Type B pancreatic cell (in vitro differentiated cells): ENCODE measurements around the gene RAPGEF1. TPM values are rescaled to one million over a fixed set of nuclear protein-coding genes. Genes with fewer than 3 reads are reported as not detected.

ENCODE experiments used
- DNase-seq: peaks from one replicate; pipeline ENCODE4 v3.0.0; 2021; ENCODE audit warnings: mixed read lengths; ENCODE audit not compliant: unreplicated experiment; ENCODE audit errors: extremely low spot score
- H3K27ac Mint-ChIP-seq: 2 replicates; pipeline ENCODE4 v1.8.0; 2021; ENCODE audit warnings: mild to moderate bottlenecking, mixed read lengths
- H3K27me3 Mint-ChIP-seq: 2 replicates; pipeline ENCODE4 v1.8.0; 2021; ENCODE audit warnings: mixed read lengths
- H3K36me3 Mint-ChIP-seq: 2 replicates; pipeline ENCODE4 v1.8.0; 2021; ENCODE audit warnings: mixed read lengths
- H3K4me1 Mint-ChIP-seq: one replicate; pipeline ENCODE4 v1.8.0; 2021; ENCODE audit warnings: mixed read lengths; ENCODE audit not compliant: unreplicated experiment
- H3K4me3 Mint-ChIP-seq: 2 replicates; pipeline ENCODE4 v1.8.0; 2021; ENCODE audit warnings: mild to moderate bottlenecking, mixed read lengths
- H3K9me3 Mint-ChIP-seq: 2 replicates; pipeline ENCODE4 v1.8.0; 2021; ENCODE audit warnings: mixed read lengths
- total RNA-seq: library from RNA; stranded (reverse); gene quantifications from 2 replicates; pipeline ENCODE4 v1.2.1, GENCODE V29; 2021; ENCODE audit warnings: low replicate concordance
- TF ChIP-seq, protein P1 (sequence below): fragments of 200-600 bp; sonication (generic); conservative IDR thresholded peaks from 2 replicates; pipeline ENCODE4 v1.5.0; 2021; ENCODE audit warnings: antibody characterized with exemption, mild to moderate bottlenecking

The RAPGEF1 gene
- total RNA-seq, 1 donor from 2014 or later = 45.9 TPM

DNA sequence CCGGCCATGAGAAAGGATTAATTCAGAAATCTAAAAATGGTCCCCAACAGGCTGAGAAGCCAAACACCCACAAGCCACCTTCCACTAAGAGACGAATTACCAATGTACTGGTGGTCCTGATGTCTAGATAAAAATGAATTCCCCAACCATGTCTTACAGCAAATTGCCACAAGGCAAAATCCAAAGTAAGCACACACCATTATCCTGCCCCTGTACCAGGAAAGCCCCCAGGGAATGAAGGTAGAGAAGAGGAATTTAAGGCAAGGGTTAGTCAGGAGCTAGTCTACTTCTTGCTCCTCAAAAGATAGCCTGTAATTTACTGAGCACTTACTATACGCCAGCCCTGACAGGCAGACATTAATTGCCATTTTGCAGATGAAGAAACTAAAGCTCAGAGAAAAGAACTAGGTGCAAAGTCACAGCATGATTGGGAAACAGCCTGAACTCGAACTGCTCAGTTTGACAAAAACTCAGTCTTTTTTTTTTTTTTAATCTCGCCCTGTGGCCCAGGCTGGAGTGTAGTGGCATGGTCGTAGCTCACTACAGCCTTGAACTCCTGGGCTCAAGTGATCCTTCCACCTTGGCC is 64.3 kb downstream of the RAPGEF1 start:
- TF ChIP-seq, protein P1, sequence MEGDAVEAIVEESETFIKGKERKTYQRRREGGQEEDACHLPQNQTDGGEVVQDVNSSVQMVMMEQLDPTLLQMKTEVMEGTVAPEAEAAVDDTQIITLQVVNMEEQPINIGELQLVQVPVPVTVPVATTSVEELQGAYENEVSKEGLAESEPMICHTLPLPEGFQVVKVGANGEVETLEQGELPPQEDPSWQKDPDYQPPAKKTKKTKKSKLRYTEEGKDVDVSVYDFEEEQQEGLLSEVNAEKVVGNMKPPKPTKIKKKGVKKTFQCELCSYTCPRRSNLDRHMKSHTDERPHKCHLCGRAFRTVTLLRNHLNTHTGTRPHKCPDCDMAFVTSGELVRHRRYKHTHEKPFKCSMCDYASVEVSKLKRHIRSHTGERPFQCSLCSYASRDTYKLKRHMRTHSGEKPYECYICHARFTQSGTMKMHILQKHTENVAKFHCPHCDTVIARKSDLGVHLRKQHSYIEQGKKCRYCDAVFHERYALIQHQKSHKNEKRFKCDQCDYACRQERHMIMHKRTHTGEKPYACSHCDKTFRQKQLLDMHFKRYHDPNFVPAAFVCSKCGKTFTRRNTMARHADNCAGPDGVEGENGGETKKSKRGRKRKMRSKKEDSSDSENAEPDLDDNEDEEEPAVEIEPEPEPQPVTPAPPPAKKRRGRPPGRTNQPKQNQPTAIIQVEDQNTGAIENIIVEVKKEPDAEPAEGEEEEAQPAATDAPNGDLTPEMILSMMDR = no peak
- Mint-ChIP-seq H3K27ac (no peak overlapping the region), H3K9me3 (no peaks in the 10 kb centered on the region), H3K4me1 (peaks cover 71% of the 10 kb centered on the region), H3K36me3 (no peaks in the 10 kb centered on the region), H3K27me3 (no peaks in the 10 kb centered on the region), H3K4me3 (no peak overlapping the region)
- DNase-seq = no peak

DNA sequence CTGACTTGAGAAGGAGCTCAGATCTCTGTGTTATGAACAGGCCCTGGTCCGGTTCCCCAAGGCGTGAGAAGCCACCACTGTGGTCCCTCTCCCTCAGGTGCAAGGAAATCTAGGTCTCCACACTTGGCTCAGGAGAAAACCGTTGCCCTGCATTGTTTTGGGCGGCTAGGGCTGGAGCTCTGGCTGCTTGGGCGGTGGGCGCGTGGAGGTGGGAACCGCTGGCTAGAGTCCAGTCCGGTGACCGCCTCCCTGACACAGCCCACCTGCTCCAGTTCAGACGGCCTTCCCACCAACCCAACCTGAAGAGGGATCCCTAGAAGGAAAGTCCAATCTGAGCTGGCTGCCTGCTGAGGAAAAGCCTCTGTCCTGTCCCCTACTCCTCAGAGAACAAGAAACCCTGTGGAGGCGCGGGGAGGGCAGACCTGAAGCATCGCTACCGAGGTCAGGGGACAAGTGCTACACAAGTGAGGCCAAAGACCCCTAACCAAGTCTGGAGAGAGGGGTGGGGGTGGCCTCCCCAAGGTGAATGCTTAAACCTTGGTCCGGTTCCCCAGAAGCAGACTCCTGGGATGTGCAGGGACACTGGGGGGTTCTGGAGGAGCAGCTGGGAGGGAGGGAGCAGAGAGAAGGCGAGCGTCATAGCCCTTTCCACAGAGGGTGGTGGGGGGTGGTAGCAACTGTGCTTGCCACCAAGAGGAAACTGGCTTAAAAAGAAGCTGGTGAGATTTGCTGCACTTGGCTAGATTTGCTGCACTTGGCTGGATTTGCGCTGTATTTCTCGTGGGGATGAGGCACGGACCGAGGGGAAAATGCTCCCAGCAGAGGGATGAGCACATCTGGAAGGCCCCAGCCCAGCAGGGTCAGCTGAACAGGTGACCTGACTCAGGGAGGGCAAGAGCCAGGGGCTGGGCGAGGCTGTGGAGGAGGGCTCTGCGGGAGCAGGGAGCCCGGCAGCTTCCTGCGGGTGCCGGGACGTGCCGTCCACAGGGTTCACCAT is 65.2 kb downstream of the RAPGEF1 start:
- H3K36me3 Mint-ChIP-seq = no peaks in the 10 kb centered on the region
- no peak overlapping the region for H3K27ac Mint-ChIP-seq
- TF ChIP-seq, protein P1 = no peak
- H3K4me3 Mint-ChIP-seq = no peak overlapping the region
- H3K4me1 Mint-ChIP-seq = peaks cover 75% of the 10 kb centered on the region
- H3K9me3 Mint-ChIP-seq = no peaks in the 10 kb centered on the region
- no peaks in the 10 kb centered on the region for H3K27me3 Mint-ChIP-seq
- DNase-seq = no peak

DNA sequence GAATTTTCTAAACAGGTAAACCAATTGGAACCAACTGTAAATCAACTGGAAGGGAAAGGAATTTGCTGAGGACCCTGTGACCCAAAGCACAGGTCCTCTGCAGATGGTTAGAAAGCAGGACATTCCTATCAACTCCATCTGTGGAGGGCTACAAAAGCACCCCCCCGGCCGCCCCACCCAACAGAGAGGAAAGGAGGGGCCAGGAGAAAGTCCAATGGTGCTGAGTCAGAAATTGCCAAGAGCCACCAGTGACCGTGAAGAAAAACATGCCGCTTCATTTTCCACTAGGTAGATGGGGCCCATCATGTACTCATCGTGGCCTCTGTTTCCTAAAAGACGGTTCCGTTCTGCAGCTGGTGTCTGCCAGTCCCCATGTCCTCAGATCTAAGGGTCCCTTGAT is 66.3 kb downstream of the RAPGEF1 start:
- Mint-ChIP-seq H3K4me1 (peaks cover 74% of the 10 kb centered on the region), H3K36me3 (no peaks in the 10 kb centered on the region), H3K9me3 (no peaks in the 10 kb centered on the region), H3K27ac (no peak overlapping the region), H3K27me3 (no peaks in the 10 kb centered on the region), H3K4me3 (no peak overlapping the region)
- DNase-seq = no peak
- TF ChIP-seq, protein P1 = no peak

DNA sequence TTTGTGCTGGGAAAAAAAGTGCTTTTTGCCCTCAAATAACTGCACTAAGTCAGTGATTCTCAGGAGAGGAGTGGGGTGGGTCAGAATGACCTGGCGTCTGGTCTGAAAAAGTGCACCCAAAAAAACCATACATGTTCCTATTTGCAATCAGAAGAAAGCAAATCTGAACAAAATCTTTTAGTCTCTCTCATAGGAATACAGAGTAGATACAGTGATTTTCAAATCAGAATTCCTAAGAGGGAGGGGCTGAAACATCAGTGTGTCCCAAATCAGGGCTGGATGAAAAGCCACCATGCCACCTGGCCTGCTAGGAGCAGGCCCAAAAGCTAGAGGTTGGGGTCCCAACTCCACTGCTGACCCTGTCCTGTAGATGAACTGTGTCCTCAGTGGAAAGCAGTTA is 66.8 kb downstream of the RAPGEF1 start:
- TF ChIP-seq, protein P1 = no peak
- Mint-ChIP-seq H3K4me1 (peaks cover 72% of the 10 kb centered on the region), H3K9me3 (no peaks in the 10 kb centered on the region), H3K36me3 (no peaks in the 10 kb centered on the region), H3K4me3 (no peak overlapping the region), H3K27me3 (no peaks in the 10 kb centered on the region), H3K27ac (no peak overlapping the region)
- no peak for DNase-seq

DNA sequence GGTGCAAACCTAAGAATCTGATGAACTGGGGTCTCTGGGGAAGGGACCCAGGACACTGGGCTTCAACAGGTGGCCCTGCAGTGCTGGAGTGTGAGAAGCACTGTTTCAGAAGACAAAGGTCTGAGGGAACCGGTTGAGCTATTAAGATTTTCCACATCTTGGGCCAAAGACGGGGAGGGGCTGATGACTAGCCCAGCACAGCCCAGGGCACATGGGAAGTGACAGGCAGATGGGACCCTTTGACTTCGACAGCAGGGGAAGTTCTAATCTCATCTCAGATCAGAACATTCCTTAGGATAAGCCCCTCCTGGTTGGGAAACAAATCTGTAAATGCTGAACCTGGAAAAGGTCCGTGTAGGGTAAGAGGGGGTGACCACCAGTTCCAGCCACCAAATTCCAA is 67.4 kb downstream of the RAPGEF1 start:
- H3K4me3 Mint-ChIP-seq = no peak overlapping the region
- no peak overlapping the region for H3K27ac Mint-ChIP-seq
- no peaks in the 10 kb centered on the region for H3K9me3 Mint-ChIP-seq
- DNase-seq = no peak
- no peaks in the 10 kb centered on the region for H3K27me3 Mint-ChIP-seq
- TF ChIP-seq, protein P1 = no peak
- peaks cover 69% of the 10 kb centered on the region for H3K4me1 Mint-ChIP-seq
- no peaks in the 10 kb centered on the region for H3K36me3 Mint-ChIP-seq
